Epithelial cell of proximal tubule (primary cell): ENCODE results near the gene GAK. TPM values are rescaled to one million over a fixed set of nuclear protein-coding genes. Genes with fewer than 3 reads are reported as not detected.

Experiments used
- DNase-seq: peaks from one replicate; pipeline ENCODE4 v3.0.0-alpha.2; 2011; ENCODE audit warnings: low read depth
- H3K4me3 ChIP-seq: 2 replicates; pipeline ENCODE4 v1.5.1; 2011; ENCODE audit warnings: low read depth, mild to moderate bottlenecking, low read length
- total RNA-seq: library from RNA; depleted of rRNA; stranded (reverse); fragments of >200 nt; gene quantifications from 2 replicates; pipeline ENCODE4 v1.2.3, GENCODE V29; 2015
- TF ChIP-seq, protein P1 (sequence below): conservative IDR thresholded peaks from 2 replicates; pipeline ENCODE4 v1.5.1; 2012; ENCODE audit warnings: low read depth, mild to moderate bottlenecking, low read length

The GAK gene
- total RNA-seq, 1 donor from 2014 or later, result 123 TPM

DNA sequence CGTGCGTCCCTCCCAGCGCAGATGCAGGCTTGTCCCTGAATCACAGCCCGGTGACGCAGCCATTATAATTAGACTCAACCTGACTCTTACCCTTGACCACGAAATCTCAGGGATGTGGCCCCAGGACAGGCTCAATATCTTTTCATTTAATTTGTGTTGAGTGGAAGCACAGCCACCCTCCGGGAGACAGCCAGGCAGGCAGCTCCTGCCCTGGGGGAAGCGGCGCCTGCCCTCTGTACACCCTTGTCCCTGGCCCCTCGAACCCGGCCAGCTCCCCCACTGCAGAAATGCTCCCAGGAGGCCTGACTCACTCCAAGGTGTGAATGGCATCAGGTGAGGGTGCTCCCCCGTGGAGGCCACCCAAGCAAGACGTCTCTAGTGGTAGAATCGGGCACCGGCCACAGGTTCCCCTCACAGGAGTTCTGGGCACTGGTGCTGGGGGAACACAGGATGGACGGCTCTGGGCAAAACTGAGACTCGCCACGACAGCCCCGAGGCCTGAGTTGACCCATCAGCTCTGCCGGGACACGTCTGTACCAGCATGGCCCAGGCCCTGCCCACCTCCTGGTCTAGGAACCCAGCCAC, 108.8 kb downstream of the GAK start:
- TF ChIP-seq, protein P1, sequence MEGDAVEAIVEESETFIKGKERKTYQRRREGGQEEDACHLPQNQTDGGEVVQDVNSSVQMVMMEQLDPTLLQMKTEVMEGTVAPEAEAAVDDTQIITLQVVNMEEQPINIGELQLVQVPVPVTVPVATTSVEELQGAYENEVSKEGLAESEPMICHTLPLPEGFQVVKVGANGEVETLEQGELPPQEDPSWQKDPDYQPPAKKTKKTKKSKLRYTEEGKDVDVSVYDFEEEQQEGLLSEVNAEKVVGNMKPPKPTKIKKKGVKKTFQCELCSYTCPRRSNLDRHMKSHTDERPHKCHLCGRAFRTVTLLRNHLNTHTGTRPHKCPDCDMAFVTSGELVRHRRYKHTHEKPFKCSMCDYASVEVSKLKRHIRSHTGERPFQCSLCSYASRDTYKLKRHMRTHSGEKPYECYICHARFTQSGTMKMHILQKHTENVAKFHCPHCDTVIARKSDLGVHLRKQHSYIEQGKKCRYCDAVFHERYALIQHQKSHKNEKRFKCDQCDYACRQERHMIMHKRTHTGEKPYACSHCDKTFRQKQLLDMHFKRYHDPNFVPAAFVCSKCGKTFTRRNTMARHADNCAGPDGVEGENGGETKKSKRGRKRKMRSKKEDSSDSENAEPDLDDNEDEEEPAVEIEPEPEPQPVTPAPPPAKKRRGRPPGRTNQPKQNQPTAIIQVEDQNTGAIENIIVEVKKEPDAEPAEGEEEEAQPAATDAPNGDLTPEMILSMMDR, result no peak
- no peak overlapping the region for H3K4me3 ChIP-seq
- no peak for DNase-seq

DNA sequence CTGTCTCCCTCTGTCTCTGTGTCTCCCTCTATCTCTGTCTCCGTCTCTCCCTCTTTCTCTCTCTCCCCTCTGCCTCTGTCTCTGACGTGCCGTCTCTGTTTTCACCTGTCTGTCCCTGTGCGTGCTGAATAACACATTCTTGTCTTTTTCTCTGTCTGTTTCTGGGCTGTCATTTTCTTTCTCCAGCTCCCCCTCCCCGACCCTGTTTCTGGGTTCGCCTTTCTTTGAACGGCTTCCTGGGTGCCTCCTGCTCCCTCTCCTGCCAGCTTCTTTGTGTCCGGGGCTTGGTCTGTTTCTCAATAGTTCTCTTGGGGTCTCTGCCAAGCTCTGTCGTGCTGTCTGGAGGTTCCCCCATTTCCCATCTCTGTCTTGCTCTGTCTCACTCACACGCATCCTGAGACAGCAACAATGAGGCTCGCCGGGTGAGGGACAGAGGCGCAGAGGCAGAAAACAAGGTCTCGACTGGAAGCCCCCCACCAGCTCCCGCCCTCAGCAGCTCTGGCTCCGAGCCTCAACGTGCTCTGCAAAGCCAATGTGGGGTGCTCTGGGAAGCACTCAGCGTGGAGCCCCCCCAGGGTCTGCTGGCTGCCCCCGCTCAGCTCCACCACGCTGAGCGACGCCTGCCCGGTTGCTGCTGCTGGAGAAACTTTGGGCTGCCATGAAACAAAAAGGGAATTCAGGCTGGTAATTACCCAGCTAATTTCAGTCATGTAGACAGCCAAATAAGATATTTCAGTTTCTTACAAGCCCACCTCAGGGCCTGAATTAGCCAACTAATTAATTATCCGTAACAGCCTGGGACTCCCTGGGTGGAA, 109.5 kb downstream of the GAK start:
- H3K4me3 ChIP-seq, result no peak overlapping the region
- TF ChIP-seq, protein P1, result no peak
- DNase-seq, result no peak

DNA sequence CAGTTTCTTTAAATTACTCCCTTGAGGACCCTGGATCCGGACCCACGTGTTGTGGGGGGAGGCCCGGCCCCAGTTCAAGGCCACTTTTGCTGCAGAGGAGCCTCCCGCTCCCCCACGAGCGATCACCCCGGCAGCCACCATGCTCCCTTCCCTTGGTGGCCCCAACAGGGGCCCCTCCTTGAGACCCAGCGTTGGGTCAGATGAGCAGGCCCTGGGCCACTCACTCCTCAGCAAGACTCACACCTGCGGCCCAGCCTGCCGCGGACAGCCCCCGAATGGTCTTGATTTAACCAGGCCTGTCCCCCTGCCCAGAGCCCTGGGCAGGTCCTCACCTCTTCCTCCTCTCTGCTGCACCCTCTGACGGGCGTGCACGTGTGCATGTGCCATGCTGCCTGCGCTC, 110.5 kb downstream of the GAK start:
- no peak overlapping the region for H3K4me3 ChIP-seq
- DNase-seq, result no peak

DNA sequence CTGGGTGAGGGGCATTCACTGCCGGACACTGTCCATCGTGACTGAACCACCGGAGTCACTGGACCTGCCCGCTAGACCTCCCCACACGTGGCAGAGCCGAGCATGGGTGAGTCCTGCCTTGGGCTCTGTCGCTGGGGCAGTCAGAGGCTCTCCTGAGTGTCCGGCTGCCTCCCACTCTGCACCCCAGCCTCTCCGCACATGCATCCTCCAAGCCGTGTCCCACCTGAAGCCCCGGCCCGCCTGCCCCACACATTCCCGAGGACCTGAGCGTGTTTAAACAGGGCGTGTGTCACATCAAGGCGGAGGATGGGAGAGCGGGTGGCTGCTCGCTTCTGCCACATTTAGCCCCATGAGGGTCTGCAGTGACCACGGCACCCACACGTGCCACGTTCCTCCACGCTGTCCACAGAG, 110.9 kb downstream of the GAK start:
- H3K4me3 ChIP-seq, result no peak overlapping the region
- TF ChIP-seq, protein P1, result no peak
- DNase-seq, result no peak

More for the DNA sequence above, 110.5 kb downstream of the GAK start:
- TF ChIP-seq, protein P1, result no peak

DNA sequence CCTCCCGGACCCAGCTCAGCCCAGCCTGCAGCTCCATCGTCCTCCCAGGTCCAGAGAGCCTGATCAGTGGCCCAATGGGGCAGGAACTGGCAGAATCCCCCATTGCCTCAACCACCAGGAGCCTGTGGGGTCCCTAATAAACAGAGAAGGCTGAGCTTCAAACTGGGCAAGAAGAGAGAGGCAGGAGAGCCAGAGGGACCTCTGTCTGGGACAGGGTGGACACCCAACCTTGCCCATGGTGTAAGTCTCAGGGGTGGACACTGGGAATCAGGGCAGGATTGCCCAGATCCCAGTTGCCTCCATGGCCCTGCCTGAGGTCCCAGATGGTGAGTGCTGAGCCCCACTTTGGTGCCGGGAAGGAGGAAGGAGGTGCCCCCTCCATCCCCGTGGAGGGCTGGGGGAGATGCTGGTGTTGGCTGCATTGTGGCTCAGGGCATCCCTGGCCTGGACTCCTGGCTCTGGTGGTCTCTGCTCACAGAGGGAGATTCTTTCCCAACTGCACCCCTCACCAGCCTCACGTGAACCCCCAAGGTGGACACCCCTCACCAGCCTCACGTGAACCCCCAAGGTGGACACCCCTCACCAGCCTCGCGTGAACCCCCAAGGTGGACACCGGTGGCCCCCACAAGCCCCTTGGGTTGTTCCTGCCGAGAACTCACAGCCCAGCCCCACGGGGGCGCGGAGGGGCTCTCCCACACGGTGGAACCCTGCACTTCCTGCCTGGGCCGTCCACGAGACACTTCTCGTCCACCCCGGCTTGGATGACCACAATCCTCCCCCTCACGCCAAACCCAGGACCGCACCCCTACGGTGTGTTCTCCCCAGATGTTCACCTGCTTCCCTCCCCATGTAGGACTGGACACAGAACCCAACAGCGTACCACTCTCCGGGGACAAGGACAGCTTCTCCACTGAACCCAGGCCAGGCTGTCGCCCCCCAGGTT, 111.6 kb downstream of the GAK start:
- TF ChIP-seq, protein P1, result no peak
- no peak for DNase-seq
- no peak overlapping the region for H3K4me3 ChIP-seq

DNA sequence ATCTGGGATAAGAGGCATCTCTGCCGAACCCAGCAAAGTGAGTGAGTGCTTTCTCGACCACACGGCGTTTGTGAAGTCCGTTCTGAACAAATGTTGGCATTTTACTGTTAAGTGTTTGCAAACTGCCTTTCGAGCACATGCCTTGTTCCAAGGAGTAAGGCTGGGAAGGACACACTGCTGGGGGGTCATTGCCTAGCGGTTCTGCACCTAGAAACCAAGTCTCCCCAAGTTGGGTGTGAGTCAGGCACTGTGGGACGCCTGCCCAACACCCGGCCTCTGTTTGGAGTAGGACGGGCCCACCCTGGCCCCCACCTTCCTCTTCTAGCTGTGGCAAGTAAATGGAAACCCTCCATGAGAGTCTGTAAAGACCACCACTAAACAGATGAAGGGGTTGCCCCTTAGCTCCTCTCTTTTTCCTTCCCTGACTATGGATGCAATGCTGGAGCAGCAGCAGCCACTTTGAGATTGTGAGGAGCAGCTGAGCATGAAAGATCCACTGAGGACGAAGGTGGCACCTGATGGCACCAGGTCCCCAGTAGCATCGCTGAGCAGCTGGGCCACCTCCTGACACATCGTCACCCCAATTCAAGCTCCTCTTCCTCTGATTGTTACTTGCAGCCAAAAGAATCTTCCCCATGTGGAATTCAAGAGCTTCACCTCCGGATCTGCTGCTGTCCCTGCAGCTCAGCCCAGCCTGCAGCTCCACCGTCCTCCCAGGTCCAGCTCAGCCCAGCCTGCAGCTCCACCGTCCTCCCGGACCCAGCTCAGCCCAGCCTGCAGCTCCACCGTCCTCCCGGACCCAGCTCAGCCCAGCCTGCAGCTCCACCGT, 112.5 kb downstream of the GAK start:
- H3K4me3 ChIP-seq, result no peak overlapping the region
- TF ChIP-seq, protein P1, result no peak
- DNase-seq, result no peak
